ENCODE measurements around the gene SRSF3.
"Not testable (repeated sequence)": the region's sequence is repeated elsewhere in the genome, so short reads cannot be mapped to it uniquely, and the experiment has no call there.

The SRSF3 gene

DNA sequence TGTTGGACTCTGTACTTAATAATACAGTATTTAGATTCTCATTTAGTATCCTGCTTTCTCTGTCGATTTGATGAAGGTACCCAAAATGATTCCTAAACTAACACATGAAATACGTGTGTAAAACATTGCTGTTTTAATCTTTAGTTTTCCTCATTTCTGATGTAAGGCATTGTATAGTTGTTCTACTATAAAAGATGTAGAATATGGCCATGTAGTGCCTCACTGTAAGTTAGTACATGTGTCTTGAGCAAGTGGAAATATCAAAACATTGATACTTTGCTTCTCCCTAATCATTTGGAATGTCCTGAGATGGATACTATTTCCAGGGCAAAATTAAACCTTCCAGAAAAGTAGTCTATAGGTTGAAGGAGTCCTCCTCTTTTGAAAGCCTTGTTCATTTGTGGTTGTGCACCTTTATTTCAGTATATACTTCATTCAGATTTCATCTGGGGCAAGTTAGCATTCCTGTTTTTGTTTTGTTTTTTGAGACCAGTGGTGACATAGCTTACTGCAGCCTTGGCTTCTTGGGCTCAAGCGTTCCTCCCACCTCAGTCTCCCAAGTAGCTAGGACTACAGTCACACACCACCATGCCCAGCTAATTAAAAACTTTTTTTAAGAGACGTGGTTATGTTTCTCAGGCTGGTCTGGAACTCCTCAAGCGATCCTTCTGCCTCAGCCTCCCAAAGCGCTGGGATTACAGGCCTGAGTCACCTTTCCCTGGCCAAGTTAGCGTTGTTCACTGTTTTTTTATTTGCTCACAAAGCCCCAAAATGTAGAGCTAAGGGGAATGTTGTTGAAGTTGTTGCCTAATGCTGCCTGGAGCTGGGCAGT, 11.6 kb downstream of the SRSF3 start:
- no peak overlapping the region for H2AFZ ChIP-seq (ENCODE audit: low read length)
- no peaks in the 10 kb centered on the region for H3K27me3 ChIP-seq (ENCODE audit: insufficient read depth, low read length)
- no peak overlapping the region for H3K4me2 ChIP-seq (ENCODE audit: low read length)
- H3K9ac ChIP-seq (ENCODE audit: low read length) = no peak overlapping the region
- TF ChIP-seq, protein P1, sequence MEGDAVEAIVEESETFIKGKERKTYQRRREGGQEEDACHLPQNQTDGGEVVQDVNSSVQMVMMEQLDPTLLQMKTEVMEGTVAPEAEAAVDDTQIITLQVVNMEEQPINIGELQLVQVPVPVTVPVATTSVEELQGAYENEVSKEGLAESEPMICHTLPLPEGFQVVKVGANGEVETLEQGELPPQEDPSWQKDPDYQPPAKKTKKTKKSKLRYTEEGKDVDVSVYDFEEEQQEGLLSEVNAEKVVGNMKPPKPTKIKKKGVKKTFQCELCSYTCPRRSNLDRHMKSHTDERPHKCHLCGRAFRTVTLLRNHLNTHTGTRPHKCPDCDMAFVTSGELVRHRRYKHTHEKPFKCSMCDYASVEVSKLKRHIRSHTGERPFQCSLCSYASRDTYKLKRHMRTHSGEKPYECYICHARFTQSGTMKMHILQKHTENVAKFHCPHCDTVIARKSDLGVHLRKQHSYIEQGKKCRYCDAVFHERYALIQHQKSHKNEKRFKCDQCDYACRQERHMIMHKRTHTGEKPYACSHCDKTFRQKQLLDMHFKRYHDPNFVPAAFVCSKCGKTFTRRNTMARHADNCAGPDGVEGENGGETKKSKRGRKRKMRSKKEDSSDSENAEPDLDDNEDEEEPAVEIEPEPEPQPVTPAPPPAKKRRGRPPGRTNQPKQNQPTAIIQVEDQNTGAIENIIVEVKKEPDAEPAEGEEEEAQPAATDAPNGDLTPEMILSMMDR (IDR thresholded peaks at IDR 0.05; ENCODE audit: low read length) = no peak
- TF ChIP-seq EZH2 (IDR thresholded peaks at IDR 0.05; ENCODE audit: borderline replicate concordance, low read length) = no peak
- peaks cover 16% of the 10 kb centered on the region for H3K79me2 ChIP-seq (ENCODE audit: insufficient read depth, low read length)
- H3K4me3 ChIP-seq (ENCODE audit: low read depth, low read length, poor library complexity, severe bottlenecking) = no peak overlapping the region
- H3K36me3 ChIP-seq (ENCODE audit: insufficient read depth, low read length) = peaks cover 98% of the 10 kb centered on the region
- peaks cover 12% of the 10 kb centered on the region for H3K4me1 ChIP-seq (ENCODE audit: insufficient read depth, low read length, severe bottlenecking)
- H3F3A ChIP-seq (ENCODE audit: insufficient read depth, low read length) = peaks cover 31% of the 10 kb centered on the region
- H3K27ac ChIP-seq (ENCODE audit: low read depth, low read length, poor library complexity, severe bottlenecking) = no peak overlapping the region
- peaks cover 4% of the 10 kb centered on the region for H4K20me1 ChIP-seq (ENCODE audit: insufficient read depth, low read length)
- H3K9me3 ChIP-seq (ENCODE audit: low read length) = no peaks in the 10 kb centered on the region
- H3K9me2 ChIP-seq (ENCODE audit: low read depth, low read length) = no peaks in the 10 kb centered on the region

DNA sequence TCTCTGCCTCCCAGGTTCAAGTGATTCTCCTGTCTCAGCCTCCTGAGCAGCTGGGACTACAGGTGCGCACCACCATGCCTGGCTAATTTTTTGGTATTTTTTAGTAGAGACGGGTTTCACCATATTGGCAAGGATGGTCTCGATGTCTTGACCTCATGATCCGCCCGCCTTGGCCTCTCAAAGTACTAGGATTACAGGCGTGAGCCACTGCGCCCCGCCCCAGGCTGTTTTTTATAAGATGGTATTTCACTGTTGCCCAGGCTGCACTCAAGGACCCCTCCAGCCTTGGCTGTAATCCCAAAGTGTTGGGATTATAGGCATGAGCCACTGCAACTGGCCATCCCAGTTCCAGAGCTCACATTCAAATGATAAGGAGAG, 13.1 kb downstream of the SRSF3 start:
- not testable (repeated sequence) for H3K27me3 ChIP-seq (ENCODE audit: insufficient read depth, low read length); H3K4me1 ChIP-seq (ENCODE audit: insufficient read depth, low read length, severe bottlenecking); H3K4me2 ChIP-seq (ENCODE audit: low read length); H3K9ac ChIP-seq (ENCODE audit: low read length); H3K79me2 ChIP-seq (ENCODE audit: insufficient read depth, low read length); H2AFZ ChIP-seq (ENCODE audit: low read length); H4K20me1 ChIP-seq (ENCODE audit: insufficient read depth, low read length); H3K9me3 ChIP-seq (ENCODE audit: low read length); H3K4me3 ChIP-seq (ENCODE audit: low read depth, low read length, poor library complexity, severe bottlenecking); H3K9me2 ChIP-seq (ENCODE audit: low read depth, low read length)
- Histone ChIP-seq H3F3A (ENCODE audit: insufficient read depth, low read length) (peaks cover 38% of the 10 kb centered on the region), H3K27ac (ENCODE audit: low read depth, low read length, poor library complexity, severe bottlenecking) (peak overlapping the region; percentile 53), H3K36me3 (ENCODE audit: insufficient read depth, low read length) (peaks cover 98% of the 10 kb centered on the region)

DNA sequence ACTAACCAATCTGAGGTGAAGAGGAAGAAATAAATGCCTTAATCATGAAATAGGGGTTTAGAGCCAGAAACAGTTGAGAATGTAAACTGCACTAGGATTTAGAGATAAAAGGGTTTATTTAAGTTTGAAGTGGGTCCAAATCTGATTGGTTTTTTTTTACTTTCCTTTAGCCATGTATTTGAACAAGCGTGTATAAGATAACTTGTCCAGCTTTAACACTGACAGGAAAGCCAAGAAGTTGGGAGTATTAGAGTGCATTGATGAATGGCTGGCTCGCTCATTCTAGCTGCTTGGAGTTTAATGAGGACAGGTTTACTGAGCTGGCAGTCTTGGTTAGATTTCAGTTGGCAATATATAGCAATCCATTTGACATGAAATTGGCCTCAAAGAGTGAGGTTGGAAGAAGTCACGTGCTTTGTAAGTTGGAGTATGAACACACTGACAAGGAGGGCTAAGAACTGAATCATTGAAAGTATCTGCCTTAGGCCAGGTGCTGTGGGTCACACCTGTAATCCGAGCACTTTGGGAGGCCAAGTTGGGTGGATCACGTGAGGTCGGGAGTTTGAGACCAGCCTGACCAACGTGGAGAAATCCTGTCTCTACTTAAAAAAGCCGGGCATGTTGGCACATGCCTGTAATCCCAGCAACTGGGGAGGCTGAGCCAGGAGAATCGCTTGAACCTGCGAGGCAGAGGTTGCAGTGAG, 13.7 kb downstream of the SRSF3 start:
- no peak for TF ChIP-seq EZH2 (IDR thresholded peaks at IDR 0.05; ENCODE audit: borderline replicate concordance, low read length)
- TF ChIP-seq, protein P1 (IDR thresholded peaks at IDR 0.05; ENCODE audit: low read length) = no peak
- peaks cover 3% of the 10 kb centered on the region for H3K4me1 ChIP-seq (ENCODE audit: insufficient read depth, low read length, severe bottlenecking)
- H3F3A ChIP-seq (ENCODE audit: insufficient read depth, low read length) = peaks cover 37% of the 10 kb centered on the region
- no peaks in the 10 kb centered on the region for H3K9me3 ChIP-seq (ENCODE audit: low read length)
- no peaks in the 10 kb centered on the region for H4K20me1 ChIP-seq (ENCODE audit: insufficient read depth, low read length)
- H3K36me3 ChIP-seq (ENCODE audit: insufficient read depth, low read length) = peaks cover 98% of the 10 kb centered on the region
- no peaks in the 10 kb centered on the region for H3K9me2 ChIP-seq (ENCODE audit: low read depth, low read length)
- no peaks in the 10 kb centered on the region for H3K27me3 ChIP-seq (ENCODE audit: insufficient read depth, low read length)
- no peak overlapping the region for H3K4me2 ChIP-seq (ENCODE audit: low read length)
- no peak overlapping the region for H3K4me3 ChIP-seq (ENCODE audit: low read depth, low read length, poor library complexity, severe bottlenecking)
- no peak overlapping the region for H3K9ac ChIP-seq (ENCODE audit: low read length)
- H3K79me2 ChIP-seq (ENCODE audit: insufficient read depth, low read length) = peaks cover 5% of the 10 kb centered on the region
- peak overlapping the region; percentile 53 for H3K27ac ChIP-seq (ENCODE audit: low read depth, low read length, poor library complexity, severe bottlenecking)
- no peak overlapping the region for H2AFZ ChIP-seq (ENCODE audit: low read length)
